ENCODE results near the gene RNF223. TPM values are rescaled to one million over a fixed set of nuclear protein-coding genes. Genes with fewer than 3 reads are reported as not detected.
A peak's percentile ranks its signal among the peaks of the same experiment; 100 is the strongest.

The RNF223 gene
- total and polyA plus RNA-seq, 2 of the 13 experiments (the other 11 are each of a cell fraction or from before 2014, with no cell fraction given): 0.03 TPM; not detected in 1

GRCh38 chr1:1058088-1058905, 15.8 kb downstream of the RNF223 start (continued):
- TF ChIP-seq ZNF142 (CRISPR knock-in tag; IDR thresholded peaks at IDR 0.05): no peak; the same call in 1 of the 2 replicates
- TF ChIP-seq MIXL1 (CRISPR knock-in tag; IDR thresholded peaks at IDR 0.05): no peak
- TF ChIP-seq JUND (CRISPR knock-in tag; IDR thresholded peaks at IDR 0.05): no peak; the same call in 1 of the 2 replicates
- TF ChIP-seq NCOR1 (IDR thresholded peaks at IDR 0.05; ENCODE audit: borderline replicate concordance, low read length): no peak
- TF ChIP-seq ZNF563 (CRISPR knock-in tag; IDR thresholded peaks at IDR 0.05): 0 out of 2 replicates have a peak, but pooled peaks have one; percentile 9
- peak; percentile 91; the same call in 1 of the 2 replicates for TF ChIP-seq ZNF567 (CRISPR knock-in tag; IDR thresholded peaks at IDR 0.05; ENCODE audit: borderline replicate concordance)
- TF ChIP-seq ZNF782 (CRISPR knock-in tag; IDR thresholded peaks at IDR 0.05; ENCODE audit: borderline replicate concordance): peak; percentile 21; the same call in 1 of the 2 replicates
- TF ChIP-seq HMGXB4 (CRISPR knock-in tag; IDR thresholded peaks at IDR 0.05; ENCODE audit: borderline replicate concordance in 1 of 2, low read depth in 1 of 2): peak; percentile 52 to 56; a peak in 2 of 4 replicates
- no peak for TF ChIP-seq ZSCAN20 (CRISPR knock-in tag; IDR thresholded peaks at IDR 0.05; ENCODE audit: borderline replicate concordance)
- peak; percentile 39 for TF ChIP-seq BCL3 (CRISPR knock-in tag; IDR thresholded peaks at IDR 0.05)
- 0 out of 2 replicates have a peak, but pooled peaks have one; percentile 46 for TF ChIP-seq PHF20 (CRISPR knock-in tag; IDR thresholded peaks at IDR 0.05)
- TF ChIP-seq ZMYM2 (CRISPR knock-in tag; IDR thresholded peaks at IDR 0.05): 0 out of 2 replicates have a peak, but pooled peaks have one; percentile 33
- 0 out of 2 replicates have a peak, but pooled peaks have one; percentile 39 for TF ChIP-seq ZNF414 (CRISPR knock-in tag; IDR thresholded peaks at IDR 0.05)
- peak; percentile 87; the same call in 1 of the 2 replicates for TF ChIP-seq HIVEP1 (CRISPR knock-in tag; IDR thresholded peaks at IDR 0.05)
- TF ChIP-seq PPARG (CRISPR knock-in tag; conservative IDR thresholded peaks at IDR 0.05): 0 out of 2 replicates have a peak, but pooled peaks have one; percentile 16
- no peak for TF ChIP-seq ZNF224 (CRISPR knock-in tag; IDR thresholded peaks at IDR 0.05)
- TF ChIP-seq NRL (CRISPR knock-in tag; IDR thresholded peaks at IDR 0.05; ENCODE audit: borderline replicate concordance): peak; percentile 14; the same call in 1 of the 2 replicates
- peak; percentile 67 for TF ChIP-seq SALL1 (CRISPR knock-in tag; IDR thresholded peaks at IDR 0.05)

Data from HepG2 (cell line).